ENCODE measurements around the gene TAF11L5. TPM values are rescaled to one million over a fixed set of nuclear protein-coding genes. Genes with fewer than 3 reads are reported as not detected.
"Not testable (repeated sequence)": the region's sequence is repeated elsewhere in the genome, so short reads cannot be mapped to it uniquely, and the experiment has no call there.

The TAF11L5 gene
- not detected for total RNA-seq
- long read RNA-seq, result 0 reads

DNA sequence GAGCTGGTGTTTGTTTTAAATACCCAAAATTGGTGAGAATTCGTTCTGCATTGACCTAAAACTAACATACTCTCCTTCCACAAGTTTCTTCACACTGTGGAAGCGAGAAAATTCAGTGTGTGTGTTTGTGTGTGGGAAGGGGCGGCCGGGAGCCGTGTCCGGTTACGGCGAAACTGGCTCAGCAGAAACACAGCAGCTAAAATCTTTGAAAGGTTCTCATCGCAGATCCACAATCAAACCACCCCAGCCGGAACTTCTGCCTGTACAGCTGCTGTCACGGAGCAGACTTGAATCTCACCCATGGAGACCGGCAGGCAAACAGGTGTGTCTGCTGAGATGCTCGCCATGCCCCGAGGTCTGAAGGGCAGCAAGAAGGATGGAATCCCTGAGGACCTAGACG is at the start of gene TAF11L5:
TAF11L5 (plus strand) TSS at position 301 of the 400 bp plus-strand sequence.
- ATAC-seq (ENCODE audit: poor library complexity); intact Hi-C loops (cut with DNase I); DNase-seq: not testable (repeated sequence)

- intact Hi-C loops (cut with DNase I), result no loop called here
- no peak for ATAC-seq (ENCODE audit: poor library complexity)
- DNase-seq, result no peak
Observed at GRCh38 chr5:17477043-17477442, 48.0 kb upstream of the TAF11L5 start.

DNA sequence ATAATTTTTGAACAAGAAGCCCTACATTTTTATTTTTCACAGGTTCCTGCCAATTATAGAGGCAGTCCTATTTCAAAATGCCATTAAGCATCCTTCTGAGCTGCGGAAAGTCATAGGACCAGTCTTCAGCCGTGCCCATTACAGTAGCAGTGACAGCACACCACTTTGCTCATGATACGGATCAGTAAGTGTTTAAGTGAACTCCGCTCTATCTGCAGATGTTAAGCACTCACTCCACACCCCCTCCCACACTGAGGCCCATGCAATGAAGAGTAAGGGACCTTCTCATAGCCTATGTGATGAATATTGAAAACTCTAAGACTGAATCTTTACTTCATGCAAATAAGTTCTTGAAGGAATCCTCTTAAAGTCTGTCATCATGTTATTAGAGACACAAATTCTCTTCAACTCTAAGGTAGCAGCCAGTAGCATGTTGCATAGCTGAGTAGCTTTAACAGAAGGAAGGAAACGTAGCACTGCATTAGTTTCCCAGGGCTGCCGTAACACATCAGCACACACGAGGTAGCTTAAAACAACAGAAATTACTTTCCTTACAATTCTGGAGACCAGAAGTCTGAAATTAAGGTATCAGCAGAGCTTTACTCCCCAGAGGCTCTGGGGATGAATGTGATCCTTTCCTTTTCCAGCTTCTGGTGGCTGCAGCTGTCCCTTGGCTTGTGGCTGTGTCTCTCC is 47.3 kb upstream of the TAF11L5 start:
- intact Hi-C loops (cut with DNase I), result no loop called here
- ATAC-seq (ENCODE audit: poor library complexity), result no peak

GRCh38 chr5:17481378-17481777 is 43.7 kb upstream of the TAF11L5 start:
- no peak for DNase-seq
- no peak for ATAC-seq (ENCODE audit: poor library complexity)
- intact Hi-C loops (cut with DNase I), result no loop called here

More for the DNA sequence above, 47.3 kb upstream of the TAF11L5 start:
- no peak for DNase-seq

DNA sequence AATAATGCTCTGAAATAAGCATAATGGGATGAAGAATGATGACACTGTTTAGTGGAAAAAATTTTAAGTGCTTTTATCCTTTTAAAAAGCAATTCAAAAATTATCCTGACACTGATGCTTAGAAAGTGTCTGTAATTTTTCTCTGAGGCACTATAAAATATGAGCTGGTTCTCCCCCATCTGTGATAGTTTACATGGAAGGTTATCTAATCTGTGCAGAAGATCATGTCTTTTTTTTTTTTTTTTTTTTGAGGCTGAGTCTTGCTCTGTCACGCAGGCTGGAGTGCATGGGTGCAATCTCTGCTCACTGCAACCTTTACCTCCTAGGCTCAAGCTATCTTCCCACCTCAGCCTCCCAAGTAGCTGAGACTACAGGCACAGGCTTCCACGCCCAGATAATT is 42.2 kb upstream of the TAF11L5 start:
- ATAC-seq (ENCODE audit: poor library complexity) (no peak), DNase-seq (no peak)
- intact Hi-C loops (cut with DNase I), result no loop called here

- DNase-seq; ATAC-seq (ENCODE audit: poor library complexity); intact Hi-C loops (cut with DNase I): not testable (repeated sequence)
Observed at GRCh38 chr5:17486464-17487173, 38.4 kb upstream of the TAF11L5 start.

DNA sequence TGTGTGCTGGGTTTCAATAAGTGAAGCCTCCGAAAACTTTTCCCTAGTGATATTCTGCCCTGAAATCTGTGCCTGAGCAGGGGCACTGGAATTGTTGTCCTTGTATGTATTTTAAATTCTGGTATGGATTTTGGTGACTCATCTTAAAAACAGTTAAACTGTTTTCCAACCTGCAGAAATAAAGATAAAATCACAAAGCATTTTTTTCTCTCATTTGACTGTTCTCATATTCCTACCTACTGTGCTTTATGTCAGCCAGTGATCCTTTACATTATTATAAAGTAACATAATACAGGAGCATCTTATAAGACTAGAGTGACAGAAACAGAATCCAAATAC is 37.9 kb upstream of the TAF11L5 start:
- ATAC-seq (ENCODE audit: poor library complexity) (no peak), DNase-seq (no peak)
- intact Hi-C loops (cut with DNase I), result no loop called here

- ATAC-seq (ENCODE audit: poor library complexity); DNase-seq; intact Hi-C loops (cut with DNase I): not testable (repeated sequence)
Observed at GRCh38 chr5:17491257-17491656, 33.8 kb upstream of the TAF11L5 start.

- no peak for ATAC-seq (ENCODE audit: poor library complexity)
- intact Hi-C loops (cut with DNase I), result no loop called here
- DNase-seq, result no peak
Observed at GRCh38 chr5:17492770-17493169, 32.3 kb upstream of the TAF11L5 start.

DNA sequence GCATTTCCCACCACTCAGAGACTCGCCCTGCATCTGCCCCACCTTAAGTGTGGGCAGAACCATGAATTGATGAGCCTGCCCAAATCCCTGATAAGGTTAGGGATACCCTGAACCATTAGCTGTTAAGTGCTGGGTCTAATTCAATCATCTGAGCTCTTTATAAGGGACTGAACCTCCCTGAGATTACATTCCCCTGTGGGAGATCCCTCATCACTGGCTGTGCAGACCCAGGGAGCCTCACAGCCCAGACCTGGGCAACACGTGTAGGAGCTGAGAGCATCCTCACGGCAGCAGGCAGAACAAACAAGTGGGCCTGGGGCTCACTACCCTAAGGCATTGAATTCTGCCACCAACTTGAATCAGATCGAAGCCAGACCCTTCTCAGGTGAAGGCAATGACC is 27.6 kb upstream of the TAF11L5 start:
- no peak for DNase-seq
- intact Hi-C loops (cut with DNase I), result no loop called here
- ATAC-seq (ENCODE audit: poor library complexity), result no peak

- ATAC-seq (ENCODE audit: poor library complexity); DNase-seq; intact Hi-C loops (cut with DNase I): not testable (repeated sequence)
Observed at GRCh38 chr5:17497931-17498330, 27.1 kb upstream of the TAF11L5 start, which contains the start of gene TAF11L2. Gene TAF11L2, plus strand, starts transcription at chr5:17498231.

DNA sequence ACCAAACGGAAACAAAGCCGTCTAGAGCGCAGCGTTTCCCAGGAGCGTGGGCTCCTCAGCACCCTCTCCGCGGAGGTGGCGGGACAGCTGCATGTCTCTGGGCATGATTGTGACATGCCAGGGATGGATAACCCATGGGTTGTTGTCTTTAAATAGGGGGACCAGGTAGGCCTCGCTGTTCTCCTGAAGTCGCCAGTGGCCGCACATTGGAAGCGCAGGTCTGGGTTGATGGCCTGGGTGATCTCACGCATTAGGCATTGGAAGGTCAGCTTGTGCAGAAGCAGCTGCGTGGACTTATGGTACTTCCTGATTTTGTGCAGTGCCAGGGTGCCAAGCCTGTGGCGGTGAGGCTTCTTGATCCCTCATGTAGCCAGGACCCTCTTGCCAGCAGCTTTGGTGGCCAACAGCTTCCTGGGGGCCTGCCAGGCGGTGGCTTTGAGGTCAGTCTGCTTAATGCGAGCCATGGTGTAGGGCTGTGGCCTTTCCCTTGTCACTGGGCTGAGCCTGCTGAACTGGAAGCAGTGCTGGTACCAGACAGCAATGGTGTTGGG is 13.2 kb upstream of the TAF11L5 start:
- intact Hi-C loops (cut with DNase I), result no loop called here
- DNase-seq (no peak), ATAC-seq (ENCODE audit: poor library complexity) (no peak)

DNA sequence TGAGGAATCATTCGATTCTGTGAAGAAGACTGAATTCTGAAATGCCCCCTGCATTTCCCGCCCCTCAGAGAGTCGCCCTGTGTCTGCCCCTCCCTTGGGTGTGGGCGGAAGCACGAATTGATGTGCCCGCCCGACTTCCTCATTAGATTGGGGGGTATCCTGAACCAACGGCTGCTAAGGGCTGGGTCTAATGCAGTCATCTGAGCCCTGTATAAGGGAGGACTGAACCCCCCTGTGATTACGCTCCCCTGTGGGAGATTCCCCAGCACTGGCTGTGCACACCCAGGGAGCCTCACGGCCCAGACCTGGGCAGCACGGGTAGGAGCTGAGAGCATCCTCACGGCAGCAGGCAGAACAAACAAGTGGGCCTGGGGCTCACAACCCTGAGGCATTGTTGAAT is 7.5 kb upstream of the TAF11L5 start:
- DNase-seq; ATAC-seq (ENCODE audit: poor library complexity); intact Hi-C loops (cut with DNase I): not testable (repeated sequence)

DNA sequence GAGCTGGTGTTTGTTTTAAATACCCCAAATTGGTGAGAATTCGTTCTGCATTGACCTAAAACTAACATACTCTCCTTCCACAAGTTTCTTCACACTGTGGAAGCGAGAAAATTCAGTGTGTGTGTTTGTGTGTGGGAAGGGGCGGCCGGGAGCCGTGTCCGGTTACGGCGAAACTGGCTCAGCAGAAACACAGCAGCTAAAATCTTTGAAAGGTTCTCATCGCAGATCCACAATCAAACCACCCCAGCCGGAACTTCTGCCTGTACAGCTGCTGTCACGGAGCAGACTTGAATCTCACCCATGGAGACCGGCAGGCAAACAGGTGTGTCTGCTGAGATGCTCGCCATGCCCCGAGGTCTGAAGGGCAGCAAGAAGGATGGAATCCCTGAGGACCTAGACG is 7.0 kb upstream of the TAF11L5 start, which contains the start of gene TAF11L3:
TAF11L3 (plus strand) TSS at position 301 of the 400 bp plus-strand sequence.
- DNase-seq; ATAC-seq (ENCODE audit: poor library complexity); intact Hi-C loops (cut with DNase I): not testable (repeated sequence)

- DNase-seq; intact Hi-C loops (cut with DNase I): not testable (repeated sequence)
Observed at GRCh38 chr5:17519508-17519907, 5.5 kb upstream of the TAF11L5 start.

DNA sequence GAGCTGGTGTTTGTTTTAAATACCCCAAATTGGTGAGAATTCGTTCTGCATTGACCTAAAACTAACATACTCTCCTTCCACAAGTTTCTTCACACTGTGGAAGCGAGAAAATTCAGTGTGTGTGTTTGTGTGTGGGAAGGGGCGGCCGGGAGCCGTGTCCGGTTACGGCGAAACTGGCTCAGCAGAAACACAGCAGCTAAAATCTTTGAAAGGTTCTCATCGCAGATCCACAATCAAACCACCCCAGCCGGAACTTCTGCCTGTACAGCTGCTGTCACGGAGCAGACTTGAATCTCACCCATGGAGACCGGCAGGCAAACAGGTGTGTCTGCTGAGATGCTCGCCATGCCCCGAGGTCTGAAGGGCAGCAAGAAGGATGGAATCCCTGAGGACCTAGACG is 3.5 kb upstream of the TAF11L5 start, which contains the start of gene TAF11L4:
TAF11L4 (plus strand) TSS at position 301 of the 400 bp plus-strand sequence.
- ATAC-seq (ENCODE audit: poor library complexity); DNase-seq; intact Hi-C loops (cut with DNase I): not testable (repeated sequence)

More at GRCh38 chr5:17519508-17519907, 5.5 kb upstream of the TAF11L5 start:
- ATAC-seq (ENCODE audit: poor library complexity), result not testable (repeated sequence)

DNA sequence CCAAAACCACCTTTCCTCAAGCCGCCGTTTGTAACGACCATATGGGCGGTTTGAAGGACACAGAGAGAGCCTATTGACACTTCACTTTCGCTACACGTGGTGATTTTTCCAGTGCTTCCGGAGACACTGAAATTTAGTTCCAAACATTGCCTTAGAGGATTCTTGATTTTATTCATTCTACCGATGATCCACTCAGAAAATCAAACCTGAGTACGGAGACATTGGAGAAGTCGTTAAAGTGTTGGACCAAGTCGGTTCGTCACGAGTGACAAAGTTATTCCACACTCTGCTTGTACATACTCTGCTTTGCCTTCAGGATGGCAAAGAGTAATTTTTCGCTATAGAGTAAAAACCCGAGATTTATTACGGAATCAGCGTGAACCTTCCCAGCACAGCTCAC is 1.5 kb downstream of the TAF11L5 start:
- intact Hi-C loops (cut with DNase I); DNase-seq; ATAC-seq (ENCODE audit: poor library complexity): not testable (repeated sequence)

- DNase-seq; intact Hi-C loops (cut with DNase I); ATAC-seq (ENCODE audit: poor library complexity): not testable (repeated sequence)
Observed at GRCh38 chr5:17528369-17528768, 3.3 kb downstream of the TAF11L5 start, which contains the start of gene TAF11L6. Gene TAF11L6, plus strand, starts transcription at chr5:17528669.

Data from Right ventricle myocardium superior (tissue), 1 donor.